BJ (cell line): Measurements from ENCODE around the gene NRL. TPM values are rescaled to one million over a fixed set of nuclear protein-coding genes. Genes with fewer than 3 reads are reported as not detected.

Experiments used
- CTCF ChIA-PET: fragments of 350-600 bp; formaldehyde crosslinking; extraction: SDS; loops from one replicate; lab custom pipeline; 2021; ENCODE audit warnings: antibody characterized with exemption, inconsistent platforms; lab: Yijun Ruan, JAX
- POLR2A ChIA-PET: fragments of 300-600 bp; sonication (Branson Sonifier 250); formaldehyde crosslinking; extraction: SDS; loops from one replicate; lab custom pipeline; 2021; ENCODE audit warnings: antibody characterized with exemption; lab: Charles Lee
- DNase-seq: peaks from one replicate; pipeline ENCODE4 v3.0.0-alpha.2; 2011; ENCODE audit warnings: low read depth
- H3K27me3 ChIP-seq: 2 replicates; pipeline ENCODE4 v1.6.0; 2011; ENCODE audit warnings: low read length; ENCODE audit not compliant: control insufficient read depth, insufficient read depth
- H3K36me3 ChIP-seq: 2 replicates; pipeline ENCODE4 v1.5.1; 2011; ENCODE audit warnings: low read length; ENCODE audit not compliant: control insufficient read depth, insufficient read depth
- H3K4me3 ChIP-seq: 2 replicates; pipeline ENCODE4 v1.5.1; 2011; ENCODE audit warnings: low read depth, mild to moderate bottlenecking, control low read depth, low read length
- polyA plus RNA-seq: library from polyadenylated mRNA; depleted of rRNA; stranded (reverse); fragments of >200 nt; gene quantifications from 2 replicates; pipeline ENCODE4 v1.2.3, GENCODE V29; 2011
- TF ChIP-seq, protein P1 (sequence below): IDR thresholded peaks from 2 replicates; pipeline ENCODE4 v1.5.1; 2011; ENCODE audit warnings: low read depth, mild to moderate bottlenecking, control low read depth, inconsistent platforms, low read length, moderate library complexity; ENCODE audit not compliant: insufficient read depth

Gene NRL
- polyA plus RNA-seq, 1 experiment, result 0.91 TPM

DNA sequence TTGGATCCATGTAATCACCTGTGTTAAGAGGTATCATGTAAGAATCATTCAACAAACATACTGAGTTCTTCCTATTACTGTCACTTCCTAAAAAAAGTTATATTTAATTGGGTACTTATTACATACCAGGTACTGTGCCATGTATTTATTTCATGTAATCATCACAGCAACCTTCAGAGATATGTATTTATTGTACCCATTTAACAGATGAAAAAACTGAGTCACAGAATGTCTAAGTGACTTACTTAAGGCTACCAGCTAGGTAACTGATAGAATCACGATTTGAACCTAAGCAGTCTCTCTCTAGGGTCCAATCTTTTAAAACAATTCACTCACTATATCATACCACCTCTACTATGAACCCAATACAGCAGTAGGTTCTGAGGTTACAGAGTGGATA lies 29.7 kb upstream of the NRL start:
- Histone ChIP-seq H3K36me3 (peaks cover 6% of the 10 kb centered on the region), H3K4me3 (no peak overlapping the region), H3K27me3 (no peaks in the 10 kb centered on the region)
- TF ChIP-seq, protein P1, sequence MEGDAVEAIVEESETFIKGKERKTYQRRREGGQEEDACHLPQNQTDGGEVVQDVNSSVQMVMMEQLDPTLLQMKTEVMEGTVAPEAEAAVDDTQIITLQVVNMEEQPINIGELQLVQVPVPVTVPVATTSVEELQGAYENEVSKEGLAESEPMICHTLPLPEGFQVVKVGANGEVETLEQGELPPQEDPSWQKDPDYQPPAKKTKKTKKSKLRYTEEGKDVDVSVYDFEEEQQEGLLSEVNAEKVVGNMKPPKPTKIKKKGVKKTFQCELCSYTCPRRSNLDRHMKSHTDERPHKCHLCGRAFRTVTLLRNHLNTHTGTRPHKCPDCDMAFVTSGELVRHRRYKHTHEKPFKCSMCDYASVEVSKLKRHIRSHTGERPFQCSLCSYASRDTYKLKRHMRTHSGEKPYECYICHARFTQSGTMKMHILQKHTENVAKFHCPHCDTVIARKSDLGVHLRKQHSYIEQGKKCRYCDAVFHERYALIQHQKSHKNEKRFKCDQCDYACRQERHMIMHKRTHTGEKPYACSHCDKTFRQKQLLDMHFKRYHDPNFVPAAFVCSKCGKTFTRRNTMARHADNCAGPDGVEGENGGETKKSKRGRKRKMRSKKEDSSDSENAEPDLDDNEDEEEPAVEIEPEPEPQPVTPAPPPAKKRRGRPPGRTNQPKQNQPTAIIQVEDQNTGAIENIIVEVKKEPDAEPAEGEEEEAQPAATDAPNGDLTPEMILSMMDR, result no peak
- POLR2A ChIA-PET, result no interaction called here
- no peak for DNase-seq
- CTCF ChIA-PET, result no interaction called here

DNA sequence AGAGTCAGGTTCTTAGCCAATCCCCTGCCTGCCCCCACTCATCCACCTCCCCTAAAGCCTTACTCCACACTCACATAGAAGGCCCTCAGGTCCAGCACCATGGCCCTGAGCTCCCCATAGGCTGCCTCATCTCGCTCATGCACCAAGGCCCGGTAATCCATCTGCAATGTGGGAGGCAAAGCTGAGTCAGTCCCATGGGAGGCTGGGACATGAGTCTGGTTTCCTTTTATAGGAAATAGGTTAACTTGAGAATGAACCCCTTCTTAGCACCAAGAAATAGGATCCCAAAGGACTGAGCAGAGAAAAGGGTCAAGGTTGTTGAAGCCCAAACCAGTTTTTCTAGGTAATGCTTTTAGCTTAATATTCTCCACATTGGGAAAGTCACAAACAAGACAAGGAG lies 28.8 kb upstream of the NRL start:
- Histone ChIP-seq H3K27me3 (no peaks in the 10 kb centered on the region), H3K36me3 (peaks cover 12% of the 10 kb centered on the region), H3K4me3 (no peak overlapping the region)
- TF ChIP-seq, protein P1, result no peak
- no peak for DNase-seq
- ChIA-PET CTCF (interaction anchor here (0.6 kb wide), 1 partner anchor 926 kb away, joined by 3 read pairs; no protein-coding TSS in a partner anchor), POLR2A (no interaction called here)

- POLR2A ChIA-PET, result interaction anchor here (1.2 kb wide), 1 partner anchor 20 kb away, joined by 8 read pairs; the partner anchor contains the start of gene IRF9
- Histone ChIP-seq H3K36me3 (peaks cover 23% of the 10 kb centered on the region), H3K4me3 (peak within 1 kb of the TSS; percentile 66), H3K27me3 (no peaks in the 10 kb centered on the region)
- CTCF ChIA-PET, result interaction anchor here (0.5 to 1.0 kb wide), 3 partner anchors 20 to 980 kb away, joined by 3 to 9 read pairs (median 5); partner anchors contain the start of genes IPO4 and IRF9
- TF ChIP-seq, protein P1, result peak; percentile 56
- DNase-seq, result peak; percentile 96
Measured at GRCh38 chr14:24141097-24141880, 26.5 kb upstream of the NRL start, which contains the start of gene EMC9. EMC9 (minus strand) TSS chr14:24141591; CDS start chr14:24141304, 287 bp downstream.

- H3K4me3 ChIP-seq, result peak overlapping the region; percentile 2; the same call in 1 of the 2 replicates
- POLR2A ChIA-PET, result interaction anchor here (0.9 kb wide), 1 partner anchor 25 kb away, joined by 4 read pairs; the partner anchor contains the start of genes DCAF11 and NRL
- CTCF ChIA-PET, result no interaction called here
- H3K27me3 ChIP-seq, result no peaks in the 10 kb centered on the region
- TF ChIP-seq, protein P1, result no peak
- no peak for DNase-seq
- H3K36me3 ChIP-seq, result peaks cover 23% of the 10 kb centered on the region
Measured at GRCh38 chr14:24139272-24139934, 24.7 kb upstream of the NRL start.
